Breast epithelium (tissue), 4 donors: ENCODE measurements around the gene GALNTL6. TPM values are rescaled to one million over a fixed set of nuclear protein-coding genes. Genes with fewer than 3 reads are reported as not detected.

Experiments
- DNase-seq, 2 donors: peaks; one replicate each; pipeline ENCODE4 v3.0.0-alpha.2; 2019; ENCODE audit warnings: low spot score in 2 of 2
- H3K27ac ChIP-seq, 2 donors: fragments of 200-600 bp; sonication (generic) in 1 of 2; one replicate each; pipeline ENCODE4 v1.5.1; 2016 to 2019; ENCODE audit warnings: mild to moderate bottlenecking in 1 of 2
- H3K27me3 ChIP-seq, 2 donors: fragments of 200-600 bp; sonication (generic) in 1 of 2; one replicate each; pipeline versions ENCODE4 v1.5.1 to v1.6.0; 2017 to 2019; ENCODE audit warnings: control low read depth in 1 of 2, mild to moderate bottlenecking in 1 of 2
- H3K36me3 ChIP-seq: fragments of 200-600 bp; one replicate; pipeline ENCODE4 v1.5.1; 2019
- H3K4me1 ChIP-seq, 2 donors: fragments of 200-600 bp; sonication (generic); one replicate each; pipeline ENCODE4 v1.5.1; 2016 to 2019; ENCODE audit warnings: control low read depth in 1 of 2
- H3K4me3 ChIP-seq, 3 donors: fragments of 200-600 bp; sonication (generic); 1 replicate in 2 of 3; 2 replicates in 1 of 3; pipeline ENCODE4 v1.5.1; 2016 to 2019; ENCODE audit warnings: mild to moderate bottlenecking in 3 of 3, moderate library complexity in 2 of 3
- H3K9me3 ChIP-seq, 2 donors: fragments of 200-600 bp; sonication (generic) in 1 of 2; one replicate each; pipeline ENCODE4 v1.5.1; 2016 to 2019; ENCODE audit warnings: control low read depth in 1 of 2
- POLR2A ChIP-seq: fragments of 450-650 bp; IDR thresholded peaks from one replicate; pipeline ENCODE4 v1.6.1; 2016; ENCODE audit warnings: antibody characterized with exemption, mild to moderate bottlenecking, moderate library complexity
- POLR2AphosphoS5 ChIP-seq, 3 donors: sonication (generic); formaldehyde crosslinking; IDR thresholded peaks; one replicate each; pipeline ENCODE4 v1.6.1; 2017; ENCODE audit warnings: antibody characterized with exemption in 3 of 3
- intact Hi-C: fragments of 100-400 bp; cut with DNase I; formaldehyde crosslinking; loops from one replicate; pipeline ENCODE4 v1.15.1; 2023; ENCODE audit warnings: low total_unique reads
- total RNA-seq, 3 donors: library from RNA; depleted of rRNA; stranded (reverse); fragments of >200 nt; gene quantifications; one replicate each; pipeline ENCODE4 v1.1.0, GENCODE V29; 2016
- TF ChIP-seq, protein P1 (sequence below), 3 donors: fragments of 450-650 bp; IDR thresholded peaks; one replicate each; pipeline ENCODE4 v1.5.1; 2016 to 2017; ENCODE audit warnings: antibody characterized with exemption in 3 of 3, mild to moderate bottlenecking in 3 of 3, moderate library complexity in 3 of 3

Gene GALNTL6
- total RNA-seq, 3 donors from 2014 or later: 0.29 to 0.98 TPM; not detected in 1

DNA sequence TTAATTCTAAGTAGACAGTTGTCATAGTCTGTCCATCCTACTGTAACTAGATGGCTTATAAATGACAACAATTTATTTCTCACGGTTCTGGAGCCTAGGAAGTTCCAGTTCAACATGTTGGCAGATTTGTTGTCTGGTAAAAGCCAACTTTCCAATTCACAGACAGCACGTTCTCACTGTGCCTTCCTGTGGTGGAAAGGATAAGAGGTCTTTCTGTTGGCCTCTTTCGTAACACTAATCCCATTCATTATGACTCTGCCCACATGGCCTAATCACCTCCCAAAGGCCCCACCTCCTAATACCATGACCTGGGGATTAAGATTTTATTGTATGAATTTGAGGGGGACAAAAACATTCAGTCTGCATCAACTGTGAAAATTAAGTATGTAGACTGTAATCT is 83.2 kb downstream of the GALNTL6 start:
- TF ChIP-seq, protein P1, sequence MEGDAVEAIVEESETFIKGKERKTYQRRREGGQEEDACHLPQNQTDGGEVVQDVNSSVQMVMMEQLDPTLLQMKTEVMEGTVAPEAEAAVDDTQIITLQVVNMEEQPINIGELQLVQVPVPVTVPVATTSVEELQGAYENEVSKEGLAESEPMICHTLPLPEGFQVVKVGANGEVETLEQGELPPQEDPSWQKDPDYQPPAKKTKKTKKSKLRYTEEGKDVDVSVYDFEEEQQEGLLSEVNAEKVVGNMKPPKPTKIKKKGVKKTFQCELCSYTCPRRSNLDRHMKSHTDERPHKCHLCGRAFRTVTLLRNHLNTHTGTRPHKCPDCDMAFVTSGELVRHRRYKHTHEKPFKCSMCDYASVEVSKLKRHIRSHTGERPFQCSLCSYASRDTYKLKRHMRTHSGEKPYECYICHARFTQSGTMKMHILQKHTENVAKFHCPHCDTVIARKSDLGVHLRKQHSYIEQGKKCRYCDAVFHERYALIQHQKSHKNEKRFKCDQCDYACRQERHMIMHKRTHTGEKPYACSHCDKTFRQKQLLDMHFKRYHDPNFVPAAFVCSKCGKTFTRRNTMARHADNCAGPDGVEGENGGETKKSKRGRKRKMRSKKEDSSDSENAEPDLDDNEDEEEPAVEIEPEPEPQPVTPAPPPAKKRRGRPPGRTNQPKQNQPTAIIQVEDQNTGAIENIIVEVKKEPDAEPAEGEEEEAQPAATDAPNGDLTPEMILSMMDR (IDR thresholded peaks at IDR 0.05): no peak
- TF ChIP-seq POLR2A (no peak), POLR2AphosphoS5 (IDR thresholded peaks at IDR 0.05) (no peak)
- intact Hi-C loops: no loop called here
- no peak for DNase-seq
- Histone ChIP-seq H3K4me3 (no peak overlapping the region), H3K9me3 (peaks cover 4 to 7% of the 10 kb centered on the region in 2 donors), H3K27me3 (no peaks in the 10 kb centered on the region), H3K4me1 (no peaks in the 10 kb centered on the region), H3K27ac (no peak overlapping the region), H3K36me3 (no peaks in the 10 kb centered on the region)

- no peak for TF ChIP-seq POLR2AphosphoS5 (IDR thresholded peaks at IDR 0.05)
- no peak for TF ChIP-seq POLR2A
- TF ChIP-seq, protein P1 (IDR thresholded peaks at IDR 0.05): no peak
These were observed 106.1 kb downstream of the GALNTL6 start for GRCh38 chr4:171919314-171919713.

GRCh38 chr4:171920901-171921300 is 107.7 kb downstream of the GALNTL6 start:
- Histone ChIP-seq H3K27me3 (no peaks in the 10 kb centered on the region), H3K27ac (no peak overlapping the region), H3K9me3 (no peaks in the 10 kb centered on the region), H3K4me1 (no peaks in the 10 kb centered on the region), H3K4me3 (no peak overlapping the region), H3K36me3 (no peaks in the 10 kb centered on the region)
- no peak for DNase-seq
- TF ChIP-seq, protein P1 (IDR thresholded peaks at IDR 0.05): no peak
- TF ChIP-seq POLR2AphosphoS5 (IDR thresholded peaks at IDR 0.05) (no peak), POLR2A (no peak)
- intact Hi-C loops: no loop called here

More at GRCh38 chr4:171919314-171919713, 106.1 kb downstream of the GALNTL6 start:
- Histone ChIP-seq H3K4me3 (no peak overlapping the region), H3K9me3 (no peaks in the 10 kb centered on the region), H3K4me1 (no peaks in the 10 kb centered on the region), H3K36me3 (no peaks in the 10 kb centered on the region), H3K27me3 (no peaks in the 10 kb centered on the region), H3K27ac (no peak overlapping the region)
- DNase-seq: no peak
- intact Hi-C loops: no loop called here

GRCh38 chr4:171924746-171925376 is 111.7 kb downstream of the GALNTL6 start:
- no peaks in the 10 kb centered on the region for H3K27me3 ChIP-seq
- no peak overlapping the region for H3K4me3 ChIP-seq
- no peaks in the 10 kb centered on the region for H3K9me3 ChIP-seq
- H3K36me3 ChIP-seq: no peaks in the 10 kb centered on the region
- no peaks in the 10 kb centered on the region for H3K4me1 ChIP-seq
- no peak for DNase-seq
- H3K27ac ChIP-seq: no peak overlapping the region
- intact Hi-C loops: no loop called here
- TF ChIP-seq POLR2A (no peak), POLR2AphosphoS5 (IDR thresholded peaks at IDR 0.05) (no peak)
- TF ChIP-seq, protein P1 (IDR thresholded peaks at IDR 0.05): no peak

DNA sequence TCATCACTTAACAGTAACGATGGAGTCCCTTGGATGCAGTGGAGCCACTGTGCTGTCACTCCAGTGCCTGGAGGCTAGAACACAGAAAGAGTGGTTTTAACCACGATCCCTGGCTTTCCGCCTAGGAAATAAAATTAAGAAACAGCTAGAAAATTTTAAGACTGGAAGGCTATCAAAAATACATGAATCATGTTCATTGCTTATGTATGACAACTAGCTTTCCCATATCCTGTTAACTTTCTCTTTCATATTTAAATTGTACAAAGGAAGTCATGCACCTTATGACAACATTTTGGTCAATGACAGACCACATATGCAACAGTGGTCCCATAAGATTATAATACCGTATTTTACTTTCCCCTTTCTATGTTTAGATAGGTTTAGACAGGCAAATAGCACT is 115.1 kb downstream of the GALNTL6 start:
- no peaks in the 10 kb centered on the region for H3K27me3 ChIP-seq
- H3K9me3 ChIP-seq: no peaks in the 10 kb centered on the region
- H3K4me1 ChIP-seq: no peaks in the 10 kb centered on the region
- intact Hi-C loops: no loop called here
- H3K27ac ChIP-seq: no peak overlapping the region
- H3K36me3 ChIP-seq: no peaks in the 10 kb centered on the region
- no peak for DNase-seq
- no peak overlapping the region for H3K4me3 ChIP-seq
- TF ChIP-seq POLR2A: no peak
- TF ChIP-seq, protein P1 (IDR thresholded peaks at IDR 0.05): no peak
- TF ChIP-seq POLR2AphosphoS5 (IDR thresholded peaks at IDR 0.05): no peak
